Spleen (tissue), 11 donors: Measurements from ENCODE around the gene TFPI. TPM values are rescaled to one million over a fixed set of nuclear protein-coding genes. Genes with fewer than 3 reads are reported as not detected.
A peak's percentile ranks its signal among the peaks of the same experiment; 100 is the strongest.

ENCODE experiments used
- DNase-seq: peaks from one replicate; pipeline ENCODE4 v3.0.0-alpha.2; 2020
- H3K27ac ChIP-seq, 8 donors: fragments of 200-600 bp; sonication (generic) in 7 of 8; 1 replicate in 4 of 8; 2 replicates in 4 of 8; pipeline versions ENCODE4 v1.5.0 to v1.8.0; 2016 to 2021; ENCODE audit warnings: inconsistent platforms in 4 of 8, mild to moderate bottlenecking in 4 of 8, moderate library complexity in 1 of 8
- H3K27me3 ChIP-seq, 7 donors: fragments of 200-600 bp; sonication (generic) in 6 of 7; replicated peaks in 1 of 7; 1 replicate in 4 of 7; 2 replicates in 3 of 7; pipeline versions ENCODE4 v1.5.0 to v1.8.0; 2016 to 2021; ENCODE audit warnings: inconsistent platforms in 3 of 7, mild to moderate bottlenecking in 1 of 7
- H3K36me3 ChIP-seq, 6 donors: fragments of 200-600 bp; sonication (generic) in 5 of 6; 1 replicate in 4 of 6; 2 replicates in 2 of 6; pipeline versions ENCODE4 v1.5.0 to v1.8.0; 2016 to 2021; ENCODE audit warnings: inconsistent platforms in 2 of 6
- H3K4me1 ChIP-seq, 6 donors: fragments of 200-600 bp; sonication (generic) in 5 of 6; 1 replicate in 3 of 6; 2 replicates in 3 of 6; pipeline versions ENCODE4 v1.5.0 to v1.8.0; 2016 to 2021; ENCODE audit warnings: inconsistent platforms in 3 of 6
- H3K4me3 ChIP-seq, 8 donors: fragments of 200-600 bp; sonication (generic) in 7 of 8; 1 replicate in 4 of 8; 2 replicates in 4 of 8; pipeline versions ENCODE4 v1.5.0 to v1.8.0; 2016 to 2021; ENCODE audit warnings: inconsistent platforms in 4 of 8, mild to moderate bottlenecking in 4 of 8, moderate library complexity in 2 of 8
- H3K9me3 ChIP-seq, 8 donors: fragments of 200-600 bp; sonication (generic) in 7 of 8; 1 replicate in 4 of 8; 2 replicates in 4 of 8; pipeline versions ENCODE4 v1.5.0 to v1.8.0; 2016 to 2021; ENCODE audit warnings: inconsistent platforms in 4 of 8
- CTCF ChIP-seq, 11 experiments: fragments of 200-600 bp in 7 of 11; fragments of 450-650 bp in 4 of 11; sonication (generic) in 4 of 11; IDR thresholded peaks in 8 of 11; conservative IDR thresholded peaks in 3 of 11; 1 replicate in 7 of 11; 2 replicates in 4 of 11; pipeline versions ENCODE4 v1.4.0 to v1.8.0; 2016 to 2021; ENCODE audit warnings: antibody characterized with exemption in 11 of 11, inconsistent platforms in 4 of 11, mild to moderate bottlenecking in 1 of 11
- POLR2A ChIP-seq, 3 donors: fragments of 450-650 bp; IDR thresholded peaks; one replicate each; pipeline ENCODE4 v1.5.1; 2017; ENCODE audit warnings: antibody characterized with exemption in 3 of 3, mild to moderate bottlenecking in 1 of 3
- POLR2AphosphoS5 ChIP-seq, 3 donors: sonication (generic); formaldehyde crosslinking; IDR thresholded peaks; one replicate each; pipeline ENCODE4 v1.5.1; 2017; ENCODE audit warnings: antibody characterized with exemption in 3 of 3
- WGBS, 5 donors: extraction: QIAGEN DNeasy Blood & Tissue Kit in 3 of 5; methylation state at CpG; one replicate each; pipeline versions ENCODE4 v1.1.5 to v1.1.7; 2013 to 2018; 5-methylcytosine and 5-hydroxymethylcytosine counted together
- intact Hi-C: fragments of 100-400 bp; cut with DNase I; formaldehyde crosslinking; loops from one replicate; pipeline ENCODE4 v1.15.0; 2023; ENCODE audit warnings: low total_unique reads
- polyA plus RNA-seq, 3 donors: library from polyadenylated mRNA; stranded (reverse); fragments of 200-250 nt; gene quantifications; one replicate each; pipeline ENCODE4 v1.2.1, GENCODE V29; 2013
- total RNA-seq, 7 donors: library from RNA; depleted of rRNA in 3 of 7; stranded (reverse); fragments of >200 nt in 3 of 7; fragmentation: NEBNext Ultra II Directional in 4 of 7; extraction: Animal tissue kit (Norgen Biotek cat#: 25700) in 4 of 7; gene quantifications; one replicate each; pipeline versions ENCODE4 v1.1.0 to v1.2.1, GENCODE V29; 2016 to 2021
- donor health status: healthy with polysubstance abuse.
- donor health status: DM: no; HTN: no; CAD: no; lungs with moderate emphysema.
- donor health status: DM: no; HTN: no; CAD: no.
- donor health status: Bipolar disorder and iron deficiency.
- donor health status: healthy.
- donor health status: DM: no; HTN: no; CAD: no.
- donor health status: DM: yes; HTN: yes; CAD: no.

The TFPI gene
- total and polyA plus RNA-seq, 10 donors, result 7.4 to 117 (median 44.8) TPM

GRCh38 chr2:187429989-187430388 lies 124.2 kb downstream of the TFPI start:
- no peaks in the 10 kb centered on the region for H3K27me3 ChIP-seq
- H3K4me1 ChIP-seq, result no peaks in the 10 kb centered on the region
- H3K4me3 ChIP-seq, result no peak overlapping the region
- TF ChIP-seq POLR2AphosphoS5 (IDR thresholded peaks at IDR 0.05), result no peak
- TF ChIP-seq POLR2A (IDR thresholded peaks at IDR 0.05), result no peak
- TF ChIP-seq CTCF (IDR thresholded peaks at IDR 0.05 in 8 of 11, conservative IDR thresholded peaks at IDR 0.05 in 3 of 11), result no peak
- no peaks in the 10 kb centered on the region for H3K9me3 ChIP-seq
- no peak for DNase-seq
- intact Hi-C loops, result no loop called here
- H3K27ac ChIP-seq, result peak overlapping the region in 1 of 8 donors; percentile 14
- H3K36me3 ChIP-seq, result no peaks in the 10 kb centered on the region

- Histone ChIP-seq H3K4me1 (no peaks in the 10 kb centered on the region), H3K27me3 (no peaks in the 10 kb centered on the region), H3K9me3 (no peaks in the 10 kb centered on the region), H3K36me3 (no peaks in the 10 kb centered on the region), H3K27ac (no peak overlapping the region), H3K4me3 (no peak overlapping the region)
- intact Hi-C loops, result no loop called here
- no peak for DNase-seq
- no peak for TF ChIP-seq POLR2A (IDR thresholded peaks at IDR 0.05)
- no peak for TF ChIP-seq CTCF (IDR thresholded peaks at IDR 0.05 in 8 of 11, conservative IDR thresholded peaks at IDR 0.05 in 3 of 11)
- TF ChIP-seq POLR2AphosphoS5 (IDR thresholded peaks at IDR 0.05), result no peak
- WGBS, 5 donors, result 63 to 86% (median 78%) methylated on average over 1 of the region's 1 CpG
Measured at GRCh38 chr2:187424146-187424545, 130.1 kb downstream of the TFPI start.

GRCh38 chr2:187422282-187422681 lies 132.0 kb downstream of the TFPI start:
- Histone ChIP-seq H3K27ac (no peak overlapping the region), H3K9me3 (no peaks in the 10 kb centered on the region), H3K4me1 (no peaks in the 10 kb centered on the region), H3K4me3 (no peak overlapping the region), H3K27me3 (no peaks in the 10 kb centered on the region), H3K36me3 (no peaks in the 10 kb centered on the region)
- WGBS, 5 donors, result 63 to 95% (median 74%) methylated on average over 1 of the region's 1 CpG
- TF ChIP-seq CTCF (IDR thresholded peaks at IDR 0.05 in 8 of 11, conservative IDR thresholded peaks at IDR 0.05 in 3 of 11), result no peak
- TF ChIP-seq POLR2A (IDR thresholded peaks at IDR 0.05), result no peak
- no peak for TF ChIP-seq POLR2AphosphoS5 (IDR thresholded peaks at IDR 0.05)
- no peak for DNase-seq
- intact Hi-C loops, result no loop called here

- Histone ChIP-seq H3K4me3 (no peak overlapping the region), H3K27me3 (no peaks in the 10 kb centered on the region), H3K27ac (no peak overlapping the region), H3K9me3 (no peaks in the 10 kb centered on the region), H3K36me3 (no peaks in the 10 kb centered on the region), H3K4me1 (no peaks in the 10 kb centered on the region)
- DNase-seq, result no peak
- intact Hi-C loops, result no loop called here
- WGBS, 5 donors, result 93 to 97% (median 97%) methylated on average over 3 of the region's 3 CpGs
- TF ChIP-seq POLR2A (IDR thresholded peaks at IDR 0.05) (no peak), POLR2AphosphoS5 (IDR thresholded peaks at IDR 0.05) (no peak), CTCF (IDR thresholded peaks at IDR 0.05 in 8 of 11, conservative IDR thresholded peaks at IDR 0.05 in 3 of 11) (no peak)
Measured at GRCh38 chr2:187421519-187421918, 132.7 kb downstream of the TFPI start.
